Endothelial cell of umbilical vein (primary cell): Measurements from ENCODE around the gene ODAD3.

Source experiments
- EZH2 ChIP-seq: IDR thresholded peaks from 2 replicates; pipeline ENCODE4 v1.6.1; 2012; ENCODE audit warnings: borderline replicate concordance, low read depth, mild to moderate bottlenecking, moderate library complexity, low read length, inconsistent platforms; ENCODE audit not compliant: severe bottlenecking
- FOS ChIP-seq: IDR thresholded peaks from 2 replicates; pipeline ENCODE4 v1.6.1; 2011; ENCODE audit warnings: mild to moderate bottlenecking, low read length, moderate library complexity, borderline replicate concordance; ENCODE audit not compliant: insufficient read depth
- GATA2 ChIP-seq: IDR thresholded peaks from 2 replicates; pipeline ENCODE4 v1.7.0; 2011; ENCODE audit warnings: low read depth, mild to moderate bottlenecking, moderate library complexity, mixed read lengths, low read length; ENCODE audit not compliant: insufficient read length, insufficient read depth
- JUN ChIP-seq: IDR thresholded peaks from 2 replicates; pipeline ENCODE4 v1.6.1; 2011; ENCODE audit warnings: borderline replicate concordance, low read depth; ENCODE audit not compliant: insufficient read length, insufficient read depth
- MAX ChIP-seq: IDR thresholded peaks from 2 replicates; pipeline ENCODE4 v1.6.1; 2011; ENCODE audit not compliant: insufficient read depth, insufficient read length
- MYC ChIP-seq: IDR thresholded peaks from one replicate; pipeline ENCODE4 v1.6.1; 2011; ENCODE audit warnings: mild to moderate bottlenecking, low read depth, low read length
- POLR2A ChIP-seq: IDR thresholded peaks from 2 replicates; pipeline ENCODE4 v1.6.1; 2012; ENCODE audit warnings: low read depth, mild to moderate bottlenecking, control low read depth, low read length
- POLR2AphosphoS5 ChIP-seq: IDR thresholded peaks from 2 replicates; pipeline ENCODE4 v1.6.1; 2012; ENCODE audit warnings: low read depth, mild to moderate bottlenecking, control low read depth, low read length, moderate library complexity; ENCODE audit not compliant: insufficient read depth
- TF ChIP-seq, protein P1 (sequence below), 2 donors: IDR thresholded peaks; 1 replicate in 1 of 2; 2 replicates in 1 of 2; pipeline ENCODE4 v1.5.1; 2011; ENCODE audit warnings: low read length in 2 of 2, mild to moderate bottlenecking in 2 of 2, moderate library complexity in 2 of 2, control low read depth in 1 of 2, inconsistent platforms in 1 of 2, low read depth in 1 of 2; ENCODE audit not compliant: insufficient read depth in 1 of 2; ENCODE audit errors: extremely low read depth in 1 of 2

GRCh38 chr19:11479898-11480714, 45.2 kb upstream of the ODAD3 start:
- TF ChIP-seq, protein P1, sequence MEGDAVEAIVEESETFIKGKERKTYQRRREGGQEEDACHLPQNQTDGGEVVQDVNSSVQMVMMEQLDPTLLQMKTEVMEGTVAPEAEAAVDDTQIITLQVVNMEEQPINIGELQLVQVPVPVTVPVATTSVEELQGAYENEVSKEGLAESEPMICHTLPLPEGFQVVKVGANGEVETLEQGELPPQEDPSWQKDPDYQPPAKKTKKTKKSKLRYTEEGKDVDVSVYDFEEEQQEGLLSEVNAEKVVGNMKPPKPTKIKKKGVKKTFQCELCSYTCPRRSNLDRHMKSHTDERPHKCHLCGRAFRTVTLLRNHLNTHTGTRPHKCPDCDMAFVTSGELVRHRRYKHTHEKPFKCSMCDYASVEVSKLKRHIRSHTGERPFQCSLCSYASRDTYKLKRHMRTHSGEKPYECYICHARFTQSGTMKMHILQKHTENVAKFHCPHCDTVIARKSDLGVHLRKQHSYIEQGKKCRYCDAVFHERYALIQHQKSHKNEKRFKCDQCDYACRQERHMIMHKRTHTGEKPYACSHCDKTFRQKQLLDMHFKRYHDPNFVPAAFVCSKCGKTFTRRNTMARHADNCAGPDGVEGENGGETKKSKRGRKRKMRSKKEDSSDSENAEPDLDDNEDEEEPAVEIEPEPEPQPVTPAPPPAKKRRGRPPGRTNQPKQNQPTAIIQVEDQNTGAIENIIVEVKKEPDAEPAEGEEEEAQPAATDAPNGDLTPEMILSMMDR (IDR thresholded peaks at IDR 0.05; ENCODE audit: extremely low read depth in 1 of 2, insufficient read depth in 1 of 2, low read depth in 1 of 2, low read length in 2 of 2): no peak
- TF ChIP-seq POLR2A (no peak), EZH2 (peak; percentile 30), GATA2 (no peak), POLR2AphosphoS5 (no peak), JUN (no peak), MAX (no peak), MYC (no peak), FOS (no peak)
